HepG2 (cell line): ENCODE measurements around the gene SRRM1. TPM values are rescaled to one million over a fixed set of nuclear protein-coding genes. Genes with fewer than 3 reads are reported as not detected.

Source experiments
- ATAC-seq: fragments of 200-7000 bp; cut with Tn5 transposase; 3 replicates; pipeline ENCODE4 v1.9.1; 2020; ENCODE audit warnings: mild to moderate bottlenecking, moderate library complexity
- BruUV-seq: library from RNA; stranded (reverse); fragments of 400-500 nt; replicated peaks from 2 replicates; lab custom pipeline; 2021; lab: Mats Ljungman, UMichigan
- CTCF ChIA-PET: fragments of 300-600 bp; formaldehyde crosslinking; extraction: SDS; loops from one replicate; lab custom pipeline; 2021; ENCODE audit warnings: low total read pairs, inconsistent platforms, low intra/inter-chr PET ratio; lab: Yijun Ruan, JAX
- POLR2A ChIA-PET: fragments of 350-600 bp; sonication (Branson Sonifier 250); formaldehyde crosslinking; loops from one replicate; lab custom pipeline; 2020; ENCODE audit warnings: antibody characterized with exemption, inconsistent platforms; lab: Yijun Ruan, JAX
- DNase-seq: peaks from one replicate; pipeline ENCODE4 v3.0.0-alpha.2; 2015; ENCODE audit warnings: low spot score
- FAIRE-seq: peaks from 3 replicates; lab custom pipeline; 2011; peaks lifted over from hg19 to GRCh38; lab: Jason Lieb, UNC
- H2AFZ ChIP-seq: one replicate; pipeline ENCODE4 v1.6.1; 2011; ENCODE audit warnings: low read length, inconsistent platforms
- H3K27ac ChIP-seq: fragments of 300-600 bp; 3 replicates; pipeline ENCODE4 v1.8.0; 2011; ENCODE audit warnings: mixed run types, mild to moderate bottlenecking, mixed read lengths, low read length, inconsistent platforms; ENCODE audit not compliant: insufficient read depth; ENCODE audit errors: extremely low read length
- H3K27me3 ChIP-seq, 2 experiments: fragments of 200-600 bp in 1 of 2; 2 replicates in 1 of 2; 3 replicates in 1 of 2; pipeline versions ENCODE4 v1.6.0 to v1.8.0; 2011; ENCODE audit warnings: low read length in 2 of 2, mild to moderate bottlenecking in 2 of 2, moderate library complexity in 2 of 2, inconsistent platforms in 1 of 2; ENCODE audit not compliant: insufficient read depth in 2 of 2, control insufficient read depth in 1 of 2
- H3K36me3 ChIP-seq, 2 experiments: fragments of 200-600 bp in 1 of 2; replicated peaks in 1 of 2; 2 replicates in 1 of 2; 3 replicates in 1 of 2; pipeline versions ENCODE4 v1.5.1 to v1.8.0; 2011; ENCODE audit warnings: low read length in 2 of 2, inconsistent platforms in 1 of 2; ENCODE audit not compliant: insufficient read depth in 2 of 2, control insufficient read depth in 1 of 2
- H3K4me1 ChIP-seq: 2 replicates; pipeline ENCODE4 v1.5.1; 2012; ENCODE audit warnings: low read length, inconsistent platforms; ENCODE audit not compliant: insufficient read depth
- H3K4me2 ChIP-seq: 2 replicates; pipeline ENCODE4 v1.6.0; 2011; ENCODE audit warnings: low read depth, low read length, inconsistent platforms
- H3K4me3 ChIP-seq, 3 experiments: fragments of 200-600 bp in 1 of 3; sonication (generic), shearing (Covaris generic) in 1 of 3; replicated peaks in 1 of 3; 2 replicates each; pipeline ENCODE4 v1.5.1; 2011 to 2016; ENCODE audit warnings: low read length in 3 of 3, inconsistent platforms in 2 of 3, low read depth in 2 of 3, mild to moderate bottlenecking in 2 of 3, control low read depth in 1 of 3, mixed read lengths in 1 of 3; ENCODE audit not compliant: insufficient read depth in 1 of 3
- H3K79me2 ChIP-seq: one replicate; pipeline ENCODE4 v1.6.1; 2011; ENCODE audit warnings: low read length, inconsistent platforms; ENCODE audit not compliant: insufficient read depth
- H3K9ac ChIP-seq: 2 replicates; pipeline ENCODE4 v1.6.0; 2011; ENCODE audit warnings: mild to moderate bottlenecking, low read depth, low read length, inconsistent platforms; ENCODE audit not compliant: insufficient read depth
- H3K9me3 ChIP-seq: 2 replicates; pipeline ENCODE4 v1.5.1; 2012; ENCODE audit warnings: mild to moderate bottlenecking, low read length
- H4K20me1 ChIP-seq: 2 replicates; pipeline ENCODE4 v1.6.0; 2011; ENCODE audit warnings: inconsistent platforms, mild to moderate bottlenecking, low read length, moderate library complexity; ENCODE audit not compliant: insufficient read depth
- CTCF ChIP-seq: sonication (generic); formaldehyde crosslinking; IDR thresholded peaks from 2 replicates; pipeline ENCODE4 v1.5.0; 2020; ENCODE audit warnings: mild to moderate bottlenecking, missing genetic modification reagents, moderate library complexity
- FOXP1 ChIP-seq, 2 experiments: fragments of 450-650 bp in 1 of 2; IDR thresholded peaks; 2 replicates each; pipeline ENCODE4 v1.6.1; 2017 to 2018; ENCODE audit warnings: antibody characterized with exemption in 1 of 2
- IRF9 ChIP-seq: sonication (generic); formaldehyde crosslinking; IDR thresholded peaks from 2 replicates; pipeline ENCODE4 v1.8.0; 2022; ENCODE audit warnings: missing genetic modification reagents, mild to moderate bottlenecking, borderline replicate concordance
- ZNF362 ChIP-seq: sonication (generic); formaldehyde crosslinking; IDR thresholded peaks from 2 replicates; pipeline ENCODE4 v1.4.0; 2020; ENCODE audit warnings: missing genetic modification reagents, mild to moderate bottlenecking, borderline replicate concordance
- WGBS: methylation state at CpG from one replicate; pipeline ENCODE4 v1.1.6; 2017; ENCODE audit warnings: low lambda C conversion rate; 5-methylcytosine and 5-hydroxymethylcytosine counted together
- in situ Hi-C: cut with HindIII; loops from 2 replicates; pipeline ENCODE4 v1.10.0; 2017; ENCODE audit warnings: low pct_unique_long_range_greater_than_20kb; ENCODE audit not compliant: extremely low pct_ligation_motif_present
- intact Hi-C: fragments of 100-400 bp; cut with micrococcal nuclease; formaldehyde crosslinking; loops from one replicate; pipeline ENCODE4 v1.10.0; 2022; ENCODE audit not compliant: unreplicated experiment
- polyA plus RNA-seq, 8 experiments: library from polyadenylated mRNA; depleted of rRNA in 3 of 8; stranded (reverse) in 7 of 8; unstranded in 1 of 8; fragments of >200 nt; fragmentation: Illumina TruSeq in 4 of 8; extraction: Trizol in 4 of 8; gene quantifications; 2 replicates each; pipeline versions ENCODE4 v1.2.1 to v1.2.3, GENCODE V29; 2011 to 2016; ENCODE audit warnings: low read depth in 4 of 8, missing spikeins in 1 of 8, mixed read lengths in 1 of 8; ENCODE audit not compliant: insufficient read depth in 1 of 8
- total RNA-seq, 5 experiments: library from RNA; depleted of rRNA; stranded (reverse); fragments of >200 nt; fragmentation: Illumina TruSeq; extraction: Trizol; gene quantifications; 2 replicates each; pipeline ENCODE4 v1.2.3, GENCODE V29; 2016; ENCODE audit warnings: low read depth in 1 of 5

SRRM1 gene
- total and polyA plus RNA-seq, 2 of the 13 experiments (the other 11 are each of a cell fraction or from before 2014, with no cell fraction given), result 31.6 to 44.5 TPM

DNA sequence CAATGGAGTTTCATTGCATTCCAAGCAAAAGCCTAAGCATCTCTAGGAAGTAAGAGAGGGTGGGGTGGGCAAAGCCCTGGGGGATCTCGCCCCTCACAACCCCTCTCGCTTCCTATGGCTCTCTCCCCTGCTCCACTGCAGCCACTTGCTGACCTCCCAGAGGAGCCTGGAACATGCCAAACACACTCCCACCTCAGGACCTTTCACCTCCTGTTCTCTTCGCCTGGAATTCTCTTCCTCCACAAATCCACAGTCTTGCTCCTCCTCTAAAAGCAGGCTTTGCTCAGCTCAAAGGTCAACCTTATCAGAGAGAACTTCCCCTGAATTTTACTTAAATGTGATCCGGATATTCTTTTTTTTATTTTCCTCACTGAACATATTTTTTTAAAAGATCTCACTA lies 20.9 kb upstream of the SRRM1 start (continued):
- TF ChIP-seq IRF9, result no peak
- no peak for TF ChIP-seq FOXP1 (IDR thresholded peaks at IDR 0.05)
- no peak for TF ChIP-seq FOXP1 (CRISPR knock-in tag; IDR thresholded peaks at IDR 0.05)

DNA sequence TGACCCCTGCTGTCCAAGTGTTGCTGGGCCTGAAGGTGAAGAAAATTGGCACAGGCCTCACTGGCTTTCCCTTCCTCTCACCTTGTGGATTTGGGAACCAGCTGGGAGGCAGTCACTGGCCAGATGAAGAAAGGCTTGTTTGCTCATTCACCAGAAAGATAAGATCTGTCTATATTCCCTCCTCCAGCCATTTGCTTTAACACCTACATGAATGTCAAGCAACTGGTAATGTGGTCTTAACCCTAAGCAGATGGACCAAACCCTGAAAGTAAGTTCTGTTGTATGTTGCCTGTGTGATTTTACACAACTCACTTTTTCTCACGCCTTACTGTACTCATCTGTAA lies 10.3 kb upstream of the SRRM1 start:
- BruUV-seq, result no TSS peak
- no peak overlapping the region for H3K4me2 ChIP-seq
- no peak for ATAC-seq
- CTCF ChIA-PET, result no interaction called here
- H3K79me2 ChIP-seq, result no peaks in the 10 kb centered on the region
- intact Hi-C loops, result loop anchor here (10.0 kb wide), 1 partner anchor 438 kb away; no protein-coding TSS in a partner anchor
- no peaks in the 10 kb centered on the region for H4K20me1 ChIP-seq
- peaks cover 22% of the 10 kb centered on the region for H3K4me1 ChIP-seq
- TF ChIP-seq CTCF (CRISPR knock-in tag), result peak; percentile 19; the same call in 1 of the 2 replicates
- no peak for TF ChIP-seq ZNF362 (CRISPR knock-in tag)
- TF ChIP-seq, all 625 proteins: peak for 1
- Histone ChIP-seq H3K36me3 (no peaks in the 10 kb centered on the region), H3K27ac (no peak overlapping the region), H3K27me3 (no peaks in the 10 kb centered on the region), H3K9ac (no peak overlapping the region), H3K9me3 (no peaks in the 10 kb centered on the region), H3K4me3 (no peak overlapping the region), H2AFZ (no peak overlapping the region)
- FAIRE-seq, result no peak
- DNase-seq, result no peak
- in situ Hi-C loops, result loop anchor here (10.0 kb wide), 1 partner anchor 88 kb away; no protein-coding TSS in a partner anchor
- 11% methylated on average over 1 of the region's 1 CpG for WGBS
- POLR2A ChIA-PET, result no interaction called here
